Measurements from ENCODE around the gene SELE.

GRCh38 chr1:169723763-169724162 lies 10.1 kb downstream of the SELE start:
- TF ChIP-seq CTCF (IDR thresholded peaks at IDR 0.05; ENCODE audit: low read depth, low read length, missing input control) (no peak), REST (IDR thresholded peaks at IDR 0.05) (no peak), GABPA (IDR thresholded peaks at IDR 0.05 in 1 of 2, conservative IDR thresholded peaks at IDR 0.05 in 1 of 2) (no peak), ATF3 (IDR thresholded peaks at IDR 0.05) (no peak), JUND (IDR thresholded peaks at IDR 0.05) (no peak), RAD21 (IDR thresholded peaks at IDR 0.05) (no peak), FOXA1 (IDR thresholded peaks at IDR 0.05) (no peak), YY1 (IDR thresholded peaks at IDR 0.05) (no peak), MAX (IDR thresholded peaks at IDR 0.05) (no peak), HNF4G (IDR thresholded peaks at IDR 0.05) (no peak)
